T-cell (primary cell): ENCODE results near the gene USP26. TPM values are rescaled to one million over a fixed set of nuclear protein-coding genes. Genes with fewer than 3 reads are reported as not detected.

Source experiments
- ATAC-seq, 4 experiments: fragments of 200-7000 bp in 3 of 4; fragments of 150-1000 bp in 1 of 4; cut with Tn5 transposase; replicated peaks in 1 of 4; 1 replicate in 3 of 4; 2 replicates in 1 of 4; pipeline ENCODE4 v1.10.0; 2021; ENCODE audit warnings: moderate library complexity in 3 of 4, mild to moderate bottlenecking in 2 of 4, moderate number of reproducible peaks in 1 of 4
- CTCF ChIA-PET, 2 donors: fragments of 300-600 bp; sonication (Branson Sonifier 250); formaldehyde crosslinking; loops; one replicate each; lab custom pipeline; 2022; ENCODE audit warnings: antibody characterized with exemption in 2 of 2; lab: Charles Lee
- POLR2A ChIA-PET, 2 donors: fragments of 300-600 bp; sonication (Branson Sonifier 250); formaldehyde crosslinking; loops; one replicate each; lab custom pipeline; 2022; ENCODE audit warnings: antibody characterized with exemption in 2 of 2; lab: Charles Lee
- DNase-seq, 35 experiments: peaks; one replicate each; pipeline versions ENCODE4 v3.0.0 to v3.0.0-alpha.2; 2013 to 2023
- H3K27ac ChIP-seq: one replicate; pipeline ENCODE4 v1.5.1; 2013; ENCODE audit warnings: low read length
- H3K27me3 ChIP-seq, 2 experiments: replicated peaks in 1 of 2; 1 replicate in 1 of 2; 2 replicates in 1 of 2; pipeline versions ENCODE4 v1.6.1 to v1.7.0; 2013; ENCODE audit warnings: low read length in 1 of 2, mixed read lengths in 1 of 2; ENCODE audit not compliant: control insufficient read depth in 2 of 2, insufficient read depth in 2 of 2; ENCODE audit errors: extremely low read depth in 1 of 2
- H3K36me3 ChIP-seq, 2 donors: 1 replicate in 1 of 2; 2 replicates in 1 of 2; pipeline versions ENCODE4 v1.6.1 to v1.7.0; 2013; ENCODE audit warnings: low read length in 1 of 2; ENCODE audit not compliant: control insufficient read depth in 2 of 2, insufficient read depth in 1 of 2; ENCODE audit errors: extremely low read depth in 1 of 2
- H3K4me1 ChIP-seq, 2 experiments: 1 replicate in 1 of 2; 2 replicates in 1 of 2; pipeline versions ENCODE4 v1.6.1 to v1.7.0; 2013; ENCODE audit warnings: low read length in 2 of 2, mixed read lengths in 1 of 2; ENCODE audit not compliant: insufficient read depth in 2 of 2, control insufficient read depth in 1 of 2; ENCODE audit errors: extremely low read depth in 1 of 2
- H3K4me3 ChIP-seq, 2 donors: 1 replicate in 1 of 2; 2 replicates in 1 of 2; pipeline versions ENCODE4 v1.5.1 to v1.7.0; 2013; ENCODE audit warnings: mild to moderate bottlenecking in 2 of 2, low read length in 1 of 2, moderate library complexity in 1 of 2; ENCODE audit not compliant: control insufficient read depth in 1 of 2; ENCODE audit errors: extremely low read depth in 1 of 2
- H3K9me3 ChIP-seq: 2 replicates; pipeline ENCODE4 v1.7.0; 2013
- H3K27ac Mint-ChIP-seq, 2 donors: one replicate each; pipeline ENCODE4 v1.8.0; 2020 to 2021; ENCODE audit warnings: mild to moderate bottlenecking in 2 of 2, mixed read lengths in 2 of 2
- H3K27me3 Mint-ChIP-seq, 2 donors: one replicate each; pipeline ENCODE4 v1.8.0; 2021 to 2022; ENCODE audit warnings: mixed read lengths in 2 of 2
- H3K36me3 Mint-ChIP-seq: one replicate; pipeline ENCODE4 v1.8.0; 2021; ENCODE audit warnings: mixed read lengths
- H3K4me1 Mint-ChIP-seq, 3 donors: one replicate each; pipeline ENCODE4 v1.8.0; 2020 to 2022; ENCODE audit warnings: mixed read lengths in 3 of 3, mild to moderate bottlenecking in 1 of 3
- H3K4me3 Mint-ChIP-seq, 3 donors: one replicate each; pipeline ENCODE4 v1.8.0; 2020 to 2022; ENCODE audit warnings: mild to moderate bottlenecking in 3 of 3, mixed read lengths in 3 of 3, moderate library complexity in 3 of 3
- H3K9me3 Mint-ChIP-seq, 3 donors: one replicate each; pipeline ENCODE4 v1.8.0; 2020 to 2022; ENCODE audit warnings: mixed read lengths in 3 of 3
- WGBS: methylation state at CpG from one replicate; pipeline ENCODE4 v1.1.5; 2013; ENCODE audit warnings: missing lambda C conversion rate; ENCODE audit not compliant: insufficient coverage; 5-methylcytosine and 5-hydroxymethylcytosine counted together
- total RNA-seq, 35 experiments: library from RNA in 6 of 35; stranded (reverse) in 6 of 35; fragments of 120-200 nt in 1 of 35; gene quantifications; one replicate each; pipeline versions ENCODE4 v1.2.1 to v1.2.4 and lab custom pipeline; 2013 to 2026

The USP26 gene, protein sequence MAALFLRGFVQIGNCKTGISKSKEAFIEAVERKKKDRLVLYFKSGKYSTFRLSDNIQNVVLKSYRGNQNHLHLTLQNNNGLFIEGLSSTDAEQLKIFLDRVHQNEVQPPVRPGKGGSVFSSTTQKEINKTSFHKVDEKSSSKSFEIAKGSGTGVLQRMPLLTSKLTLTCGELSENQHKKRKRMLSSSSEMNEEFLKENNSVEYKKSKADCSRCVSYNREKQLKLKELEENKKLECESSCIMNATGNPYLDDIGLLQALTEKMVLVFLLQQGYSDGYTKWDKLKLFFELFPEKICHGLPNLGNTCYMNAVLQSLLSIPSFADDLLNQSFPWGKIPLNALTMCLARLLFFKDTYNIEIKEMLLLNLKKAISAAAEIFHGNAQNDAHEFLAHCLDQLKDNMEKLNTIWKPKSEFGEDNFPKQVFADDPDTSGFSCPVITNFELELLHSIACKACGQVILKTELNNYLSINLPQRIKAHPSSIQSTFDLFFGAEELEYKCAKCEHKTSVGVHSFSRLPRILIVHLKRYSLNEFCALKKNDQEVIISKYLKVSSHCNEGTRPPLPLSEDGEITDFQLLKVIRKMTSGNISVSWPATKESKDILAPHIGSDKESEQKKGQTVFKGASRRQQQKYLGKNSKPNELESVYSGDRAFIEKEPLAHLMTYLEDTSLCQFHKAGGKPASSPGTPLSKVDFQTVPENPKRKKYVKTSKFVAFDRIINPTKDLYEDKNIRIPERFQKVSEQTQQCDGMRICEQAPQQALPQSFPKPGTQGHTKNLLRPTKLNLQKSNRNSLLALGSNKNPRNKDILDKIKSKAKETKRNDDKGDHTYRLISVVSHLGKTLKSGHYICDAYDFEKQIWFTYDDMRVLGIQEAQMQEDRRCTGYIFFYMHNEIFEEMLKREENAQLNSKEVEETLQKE
- total RNA-seq (not detected), total RNA-seq (lab: John Stamatoyannopoulos, UW) (0 to 0.13 (median 0) reads per million in 29 experiments)
- total RNA-seq (2013), result not detected

DNA sequence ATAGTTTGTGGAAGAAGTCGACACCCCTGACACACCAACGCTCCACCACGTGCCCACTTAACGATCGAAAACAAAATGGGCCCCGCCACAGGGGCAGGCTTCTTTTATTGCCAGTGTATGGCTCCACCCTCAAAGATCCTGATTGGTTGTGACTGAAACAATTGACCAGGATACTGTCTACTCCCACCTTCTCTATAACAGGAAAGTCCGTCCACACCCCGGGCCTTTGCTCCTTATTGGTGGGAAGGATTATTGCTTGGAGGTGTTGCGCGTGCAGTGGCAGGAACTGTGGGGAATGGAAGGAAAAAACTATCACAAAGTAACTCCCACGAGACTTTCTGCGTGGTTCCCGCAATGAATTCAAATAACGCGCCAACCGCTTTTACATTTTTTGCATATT lies at the start of gene USP26:
USP26 (minus strand) TSS at position 79 of the 400 bp plus-strand sequence. CDS start 68,889 bp downstream, outside the sequence.
- H3K27me3 Mint-ChIP-seq, result peaks cover 0 to 10% of the 10 kb centered on the region in 2 donors
- Histone ChIP-seq H3K27me3 (no peaks in the 10 kb centered on the region), H3K27ac (no peak within 1 kb of the TSS), H3K4me3 (no peak within 1 kb of the TSS), H3K36me3 (no peaks in the 10 kb centered on the region), H3K4me1 (no peaks in the 10 kb centered on the region), H3K9me3 (no peaks in the 10 kb centered on the region)
- ChIA-PET CTCF (no interaction called here), POLR2A (no interaction called here)
- H3K4me3 Mint-ChIP-seq, result no peak within 1 kb of the TSS
- ATAC-seq, result no peak
- H3K27ac Mint-ChIP-seq, result no peak within 1 kb of the TSS
- no peaks in the 10 kb centered on the region for H3K9me3 Mint-ChIP-seq
- 100% methylated on average over 6 of the region's 16 CpGs for WGBS
- DNase-seq, result no peak
- no peaks in the 10 kb centered on the region for H3K4me1 Mint-ChIP-seq
- no peaks in the 10 kb centered on the region for H3K36me3 Mint-ChIP-seq

DNA sequence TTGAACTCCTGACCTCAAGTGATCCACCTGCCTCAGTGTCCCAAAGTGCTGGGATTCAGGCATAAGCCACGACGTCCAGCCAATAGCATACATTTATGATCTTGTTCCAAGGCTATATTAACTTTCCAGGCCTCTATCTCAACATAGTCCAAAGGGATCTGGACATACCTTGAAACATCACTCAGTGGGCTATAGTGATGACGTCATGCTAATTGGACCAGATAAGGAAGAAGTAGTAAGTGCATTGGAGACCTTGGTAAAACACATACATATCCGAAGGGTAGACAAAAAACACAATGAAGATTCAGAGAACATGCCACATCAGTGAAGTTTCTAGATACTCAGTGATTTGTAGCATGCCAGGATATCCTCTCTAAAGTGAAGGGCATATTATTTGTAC lies 37.4 kb upstream of the USP26 start:
- H3K4me1 Mint-ChIP-seq, result no peaks in the 10 kb centered on the region
- DNase-seq, result no peak
- Histone ChIP-seq H3K4me1 (no peaks in the 10 kb centered on the region), H3K4me3 (no peak overlapping the region), H3K36me3 (no peaks in the 10 kb centered on the region), H3K27me3 (no peaks in the 10 kb centered on the region), H3K9me3 (no peaks in the 10 kb centered on the region), H3K27ac (no peak overlapping the region)
- no peak overlapping the region for H3K27ac Mint-ChIP-seq
- no peaks in the 10 kb centered on the region for H3K9me3 Mint-ChIP-seq
- ATAC-seq, result no peak
- H3K27me3 Mint-ChIP-seq, result peaks cover 0 to 28% of the 10 kb centered on the region in 2 donors
- H3K36me3 Mint-ChIP-seq, result no peaks in the 10 kb centered on the region
- CTCF ChIA-PET, result interaction anchor here in 1 of 2 donors (0.7 kb wide), 1 partner anchor 1391 kb away, joined by 5 read pairs; no protein-coding TSS in a partner anchor
- 75% methylated on average over 2 of the region's 4 CpGs for WGBS
- H3K4me3 Mint-ChIP-seq, result no peak overlapping the region
- POLR2A ChIA-PET, result no interaction called here

DNA sequence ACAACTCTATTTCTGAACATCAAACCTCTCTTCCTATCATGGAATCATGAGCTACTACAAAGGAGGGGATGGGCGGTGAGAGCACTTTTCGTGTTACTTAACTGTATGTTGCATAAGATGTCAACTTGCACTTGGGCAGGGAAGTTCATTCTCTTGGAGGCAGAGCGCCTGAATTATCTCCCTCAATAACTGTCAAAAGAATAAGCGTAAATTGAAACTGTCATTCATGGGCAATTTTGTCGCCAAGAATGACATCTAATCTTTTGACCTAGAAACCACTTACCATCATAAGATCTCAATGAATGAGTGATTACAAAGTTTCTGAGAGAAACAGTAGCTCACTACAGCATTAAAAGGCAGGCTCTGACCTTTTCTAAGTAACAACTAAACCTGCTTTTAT lies 23.5 kb upstream of the USP26 start:
- CTCF ChIA-PET, result no interaction called here

DNA sequence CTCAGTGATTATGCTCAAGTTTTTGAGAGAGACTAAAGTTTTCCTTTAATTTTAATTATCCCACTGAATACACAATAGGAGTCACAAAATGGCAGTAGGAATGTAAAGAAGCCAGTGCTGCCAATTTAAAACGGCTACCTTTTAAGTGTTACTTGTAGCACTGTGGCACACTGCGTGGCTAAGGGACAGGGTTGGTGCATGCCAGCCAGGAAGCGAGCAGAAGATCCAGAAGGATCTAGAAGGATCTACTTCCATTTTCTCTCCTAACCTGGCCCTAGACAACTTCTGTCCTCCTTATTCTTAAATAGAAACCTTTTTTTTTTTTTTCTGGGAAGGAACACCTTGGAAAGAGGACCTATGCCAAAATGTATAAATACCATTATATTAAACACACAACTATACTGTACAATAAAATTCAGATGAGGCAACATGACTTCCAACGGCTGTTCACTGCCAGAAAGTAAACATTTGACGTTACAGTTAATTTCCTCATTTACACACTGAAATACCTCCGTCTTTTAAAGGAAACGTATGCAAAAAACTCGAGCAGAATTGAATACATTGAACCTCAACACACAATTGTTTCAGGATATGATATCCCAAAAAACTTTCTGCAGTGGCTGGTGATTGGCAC lies 2.7 kb downstream of the USP26 start:
- ATAC-seq (no peak), DNase-seq (no peak)
- ChIA-PET CTCF (no interaction called here), POLR2A (no interaction called here)
- Histone ChIP-seq H3K36me3 (no peaks in the 10 kb centered on the region), H3K27ac (no peak overlapping the region), H3K4me1 (no peaks in the 10 kb centered on the region), H3K9me3 (no peaks in the 10 kb centered on the region), H3K4me3 (no peak overlapping the region), H3K27me3 (peaks cover 0 to 2% of the 10 kb centered on the region in 2 experiments)
- H3K9me3 Mint-ChIP-seq, result no peaks in the 10 kb centered on the region
- WGBS, result no CpG with 5 or more reads among the region's 8 CpGs
- no peak overlapping the region for H3K27ac Mint-ChIP-seq
- peaks cover 0 to 33% of the 10 kb centered on the region in 2 donors for H3K27me3 Mint-ChIP-seq
- H3K4me1 Mint-ChIP-seq, result no peaks in the 10 kb centered on the region
- H3K4me3 Mint-ChIP-seq, result no peak overlapping the region
- no peaks in the 10 kb centered on the region for H3K36me3 Mint-ChIP-seq

More for the DNA sequence above, 23.5 kb upstream of the USP26 start:
- no CpG with 5 or more reads among the region's 5 CpGs for WGBS
- Mint-ChIP-seq H3K27ac (no peak overlapping the region), H3K4me3 (no peak overlapping the region), H3K27me3 (peaks cover 4 to 25% of the 10 kb centered on the region in 2 donors), H3K9me3 (no peaks in the 10 kb centered on the region), H3K4me1 (no peaks in the 10 kb centered on the region), H3K36me3 (no peaks in the 10 kb centered on the region)
- no peak overlapping the region for H3K4me3 ChIP-seq
- H3K9me3 ChIP-seq, result no peaks in the 10 kb centered on the region
- H3K4me1 ChIP-seq, result no peaks in the 10 kb centered on the region
- DNase-seq (no peak), ATAC-seq (no peak)
- no peaks in the 10 kb centered on the region for H3K36me3 ChIP-seq
- H3K27ac ChIP-seq, result no peak overlapping the region
- no peaks in the 10 kb centered on the region for H3K27me3 ChIP-seq
- POLR2A ChIA-PET, result no interaction called here

DNA sequence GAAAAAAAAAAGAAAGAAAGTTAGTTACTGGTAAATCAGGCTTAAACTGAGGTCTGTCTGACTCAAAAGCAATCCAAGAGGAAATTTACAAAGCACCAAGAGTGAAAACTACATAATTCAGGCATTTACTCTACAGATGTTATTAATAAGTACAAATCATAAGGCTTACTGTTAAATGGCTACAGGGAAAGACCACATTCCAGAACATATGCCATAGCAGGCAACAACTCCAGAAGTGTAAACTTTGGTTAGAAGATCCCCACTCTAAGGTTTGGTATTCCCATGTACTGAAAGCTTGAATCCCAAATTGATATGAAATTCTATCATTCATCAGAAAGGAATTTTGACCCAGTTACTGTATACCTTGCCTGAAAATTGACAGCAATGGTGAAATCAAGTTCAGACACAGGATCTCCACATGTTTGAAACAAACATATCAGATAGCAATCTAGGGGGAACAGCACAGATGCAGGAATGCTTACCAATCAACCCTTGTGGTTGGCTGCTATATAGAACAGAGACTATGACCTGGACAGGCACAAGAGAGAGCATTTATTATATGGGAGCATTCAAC lies 6.6 kb downstream of the USP26 start:
- no peak for DNase-seq
- no peak for ATAC-seq
- no peak overlapping the region for H3K27ac ChIP-seq
- peaks cover 0 to 37% of the 10 kb centered on the region in 2 donors for H3K27me3 Mint-ChIP-seq
- H3K27ac Mint-ChIP-seq, result no peak overlapping the region
- H3K9me3 ChIP-seq, result no peaks in the 10 kb centered on the region
- H3K36me3 Mint-ChIP-seq, result no peaks in the 10 kb centered on the region
- CTCF ChIA-PET, result no interaction called here
- H3K27me3 ChIP-seq, result peaks cover 0 to 2% of the 10 kb centered on the region in 2 experiments
- H3K4me1 Mint-ChIP-seq, result no peaks in the 10 kb centered on the region
- no peak overlapping the region for H3K4me3 ChIP-seq
- no peak overlapping the region for H3K4me3 Mint-ChIP-seq
- POLR2A ChIA-PET, result no interaction called here
- H3K4me1 ChIP-seq, result no peaks in the 10 kb centered on the region
- no peaks in the 10 kb centered on the region for H3K36me3 ChIP-seq
- H3K9me3 Mint-ChIP-seq, result no peaks in the 10 kb centered on the region

DNA sequence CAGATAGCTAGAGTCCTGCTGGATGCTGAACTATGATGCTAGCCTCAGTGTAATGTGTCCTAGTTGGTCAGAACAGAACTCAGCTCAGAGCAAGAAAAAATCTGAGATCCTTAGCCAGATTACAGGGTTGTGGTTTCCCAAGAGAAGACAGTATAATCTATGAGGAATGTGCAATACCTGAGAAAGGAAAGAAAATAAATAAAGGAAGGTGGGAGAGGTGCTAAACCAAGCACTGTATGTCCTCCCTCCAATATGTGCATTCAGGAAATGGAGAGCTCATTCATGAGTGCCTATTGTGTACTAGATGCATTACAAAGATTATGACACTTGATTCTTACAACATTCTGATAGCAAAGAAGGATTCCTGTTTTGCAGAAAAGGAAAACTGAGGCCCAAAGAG lies 7.5 kb downstream of the USP26 start:
- peaks cover 0 to 2% of the 10 kb centered on the region in 2 experiments for H3K27me3 ChIP-seq
- no peak overlapping the region for H3K27ac Mint-ChIP-seq
- no peaks in the 10 kb centered on the region for H3K4me1 ChIP-seq
- POLR2A ChIA-PET, result no interaction called here
- no peaks in the 10 kb centered on the region for H3K36me3 ChIP-seq
- peaks cover 0 to 38% of the 10 kb centered on the region in 2 donors for H3K27me3 Mint-ChIP-seq
- H3K9me3 ChIP-seq, result no peaks in the 10 kb centered on the region
- H3K4me3 Mint-ChIP-seq, result no peak overlapping the region
- DNase-seq, result no peak
- H3K36me3 Mint-ChIP-seq, result no peaks in the 10 kb centered on the region
- H3K27ac ChIP-seq, result no peak overlapping the region
- no peaks in the 10 kb centered on the region for H3K9me3 Mint-ChIP-seq
- H3K4me3 ChIP-seq, result no peak overlapping the region
- CTCF ChIA-PET, result no interaction called here
- H3K4me1 Mint-ChIP-seq, result no peaks in the 10 kb centered on the region
- ATAC-seq, result no peak
